Measurements from ENCODE around the gene LRRC3B. TPM values are rescaled to one million over a fixed set of nuclear protein-coding genes. Genes with fewer than 3 reads are reported as not detected.
"Not testable (repeated sequence)": the region's sequence is repeated elsewhere in the genome, so short reads cannot be mapped to it uniquely, and the experiment has no call there.

Gene LRRC3B
- total and polyA plus RNA-seq, 2 donors (not counting 1 experiment from before 2014, with no cell fraction given), result not detected

GRCh38 chr3:26603771-26604170 lies 18.8 kb upstream of the LRRC3B start:
- CTCF ChIA-PET; H2AFZ ChIP-seq (ENCODE audit: insufficient read depth, low read depth, low read length, poor library complexity, severe bottlenecking); DNase-seq; ATAC-seq (ENCODE audit: low read depth); POLR2A ChIA-PET; H3K27ac ChIP-seq (ENCODE audit: low read length in 2 of 2); H3K4me3 Mint-ChIP-seq; H3K4me1 Mint-ChIP-seq; H4K20me1 ChIP-seq (ENCODE audit: control insufficient read depth, insufficient read depth, low read length, poor library complexity, severe bottlenecking); H3K27me3 ChIP-seq (replicated peaks in 1 of 4; ENCODE audit: control extremely low read depth in 1 of 4, control insufficient read depth in 3 of 4, insufficient read depth in 4 of 4, low read length in 3 of 4); H3K27me3 Mint-ChIP-seq; H3K27ac Mint-ChIP-seq; H3K9me3 ChIP-seq (ENCODE audit: control extremely low read depth in 1 of 3, control insufficient read depth in 2 of 3, insufficient read depth in 1 of 3, low read length in 2 of 3); H3K9me3 Mint-ChIP-seq (ENCODE audit: insufficient read depth); H3K4me1 ChIP-seq (ENCODE audit: control insufficient read depth in 2 of 2, insufficient read depth in 2 of 2, low read length in 2 of 2); H3K4me3 ChIP-seq (ENCODE audit: control extremely low read depth in 1 of 5, extremely low read depth in 1 of 5, insufficient read depth in 1 of 5, low read depth in 2 of 5, low read length in 4 of 5); intact Hi-C loops (cut with micrococcal nuclease); H3K9ac ChIP-seq (ENCODE audit: low read length); H3K79me2 ChIP-seq (ENCODE audit: control insufficient read depth, insufficient read depth, low read length); H3K4me2 ChIP-seq (replicated peaks; ENCODE audit: low read depth, low read length, poor library complexity, severe bottlenecking); H3K36me3 ChIP-seq (replicated peaks in 1 of 2; ENCODE audit: control extremely low read depth in 1 of 2, control insufficient read depth in 1 of 2, extremely low read depth in 1 of 2, insufficient read depth in 2 of 2, low read length in 1 of 2): not testable (repeated sequence)
- 41% methylated on average over 3 of the region's 3 CpGs for WGBS (ENCODE audit: insufficient coverage)

DNA sequence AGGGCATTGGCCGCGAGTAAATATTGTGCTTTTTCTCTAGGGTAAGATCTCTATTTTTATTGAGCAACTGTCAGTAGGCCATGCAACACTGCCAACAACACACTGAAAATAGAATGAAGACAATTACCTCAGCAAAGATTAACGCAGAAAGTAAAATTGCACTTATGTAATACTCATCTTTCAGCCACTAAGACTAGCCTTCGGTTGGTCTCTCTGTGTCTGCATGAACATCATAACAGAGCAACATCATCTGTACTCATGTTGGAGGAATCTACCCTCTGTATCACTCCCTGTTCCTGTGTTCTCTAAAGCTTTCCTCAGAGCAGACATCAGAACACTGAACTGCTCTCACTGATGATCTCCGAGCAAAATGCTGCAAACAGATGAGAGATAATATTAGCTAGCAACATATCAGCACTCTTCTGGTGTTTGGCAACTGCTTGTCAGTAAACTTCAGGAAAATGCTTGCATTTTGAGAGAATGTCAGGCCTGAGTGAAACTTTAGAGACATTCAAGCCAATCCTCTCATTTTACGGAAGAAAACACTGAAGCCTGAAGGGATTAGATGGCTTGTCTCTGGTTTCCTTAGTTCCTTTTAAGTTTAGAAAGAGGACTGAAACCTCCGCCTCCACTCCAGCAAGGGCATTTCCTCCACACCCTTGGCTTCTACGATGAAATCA lies 8.4 kb upstream of the LRRC3B start:
- H3K4me2 ChIP-seq (replicated peaks; ENCODE audit: low read depth, low read length, poor library complexity, severe bottlenecking), result no peak overlapping the region
- ChIA-PET POLR2A (no interaction called here), CTCF (no interaction called here)
- no peaks in the 10 kb centered on the region for H3K36me3 ChIP-seq (replicated peaks in 1 of 2; ENCODE audit: control extremely low read depth in 1 of 2, control insufficient read depth in 1 of 2, extremely low read depth in 1 of 2, insufficient read depth in 2 of 2, low read length in 1 of 2)
- no peaks in the 10 kb centered on the region for H4K20me1 ChIP-seq (ENCODE audit: control insufficient read depth, insufficient read depth, low read length, poor library complexity, severe bottlenecking)
- Mint-ChIP-seq H3K27ac (no peak overlapping the region), H3K27me3 (no peaks in the 10 kb centered on the region), H3K9me3 (ENCODE audit: insufficient read depth) (no peaks in the 10 kb centered on the region), H3K4me3 (no peak overlapping the region), H3K4me1 (no peaks in the 10 kb centered on the region)
- no peak overlapping the region for H3K9ac ChIP-seq (ENCODE audit: low read length)
- no peak overlapping the region for H3K4me3 ChIP-seq (ENCODE audit: control extremely low read depth in 1 of 5, extremely low read depth in 1 of 5, insufficient read depth in 1 of 5, low read depth in 2 of 5, low read length in 4 of 5)
- ATAC-seq (ENCODE audit: low read depth), result no peak
- intact Hi-C loops (cut with micrococcal nuclease), result no loop called here
- H3K9me3 ChIP-seq (ENCODE audit: control extremely low read depth in 1 of 3, control insufficient read depth in 2 of 3, insufficient read depth in 1 of 3, low read length in 2 of 3), result no peaks in the 10 kb centered on the region
- 80% methylated on average over 3 of the region's 8 CpGs for WGBS (ENCODE audit: insufficient coverage)
- no peaks in the 10 kb centered on the region for H3K4me1 ChIP-seq (ENCODE audit: control insufficient read depth in 2 of 2, insufficient read depth in 2 of 2, low read length in 2 of 2)
- no peak for TF ChIP-seq EZH2 (IDR thresholded peaks at IDR 0.05; ENCODE audit: borderline replicate concordance, insufficient read depth, low read depth, low read length, poor library complexity, severe bottlenecking)
- TF ChIP-seq, protein P1, sequence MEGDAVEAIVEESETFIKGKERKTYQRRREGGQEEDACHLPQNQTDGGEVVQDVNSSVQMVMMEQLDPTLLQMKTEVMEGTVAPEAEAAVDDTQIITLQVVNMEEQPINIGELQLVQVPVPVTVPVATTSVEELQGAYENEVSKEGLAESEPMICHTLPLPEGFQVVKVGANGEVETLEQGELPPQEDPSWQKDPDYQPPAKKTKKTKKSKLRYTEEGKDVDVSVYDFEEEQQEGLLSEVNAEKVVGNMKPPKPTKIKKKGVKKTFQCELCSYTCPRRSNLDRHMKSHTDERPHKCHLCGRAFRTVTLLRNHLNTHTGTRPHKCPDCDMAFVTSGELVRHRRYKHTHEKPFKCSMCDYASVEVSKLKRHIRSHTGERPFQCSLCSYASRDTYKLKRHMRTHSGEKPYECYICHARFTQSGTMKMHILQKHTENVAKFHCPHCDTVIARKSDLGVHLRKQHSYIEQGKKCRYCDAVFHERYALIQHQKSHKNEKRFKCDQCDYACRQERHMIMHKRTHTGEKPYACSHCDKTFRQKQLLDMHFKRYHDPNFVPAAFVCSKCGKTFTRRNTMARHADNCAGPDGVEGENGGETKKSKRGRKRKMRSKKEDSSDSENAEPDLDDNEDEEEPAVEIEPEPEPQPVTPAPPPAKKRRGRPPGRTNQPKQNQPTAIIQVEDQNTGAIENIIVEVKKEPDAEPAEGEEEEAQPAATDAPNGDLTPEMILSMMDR (IDR thresholded peaks at IDR 0.05), result no peak
- no peak overlapping the region for H2AFZ ChIP-seq (ENCODE audit: insufficient read depth, low read depth, low read length, poor library complexity, severe bottlenecking)
- no peak for DNase-seq
- H3K79me2 ChIP-seq (ENCODE audit: control insufficient read depth, insufficient read depth, low read length), result no peaks in the 10 kb centered on the region
- no peak overlapping the region for H3K27ac ChIP-seq (ENCODE audit: low read length in 2 of 2)
- H3K27me3 ChIP-seq (replicated peaks in 1 of 4; ENCODE audit: control extremely low read depth in 1 of 4, control insufficient read depth in 3 of 4, insufficient read depth in 4 of 4, low read length in 3 of 4), result no peaks in the 10 kb centered on the region
